T-helper 2 cell treated with Interferon-gamma antibody and Interleukin-4, amounts not matched to agents 100 ng/mL and 5 ng/mL, for 36 hours (primary cell): ENCODE results near the gene TDP2. TPM values are rescaled to one million over a fixed set of nuclear protein-coding genes. Genes with fewer than 3 reads are reported as not detected.

ENCODE experiments used
- intact Hi-C: fragments of 100-400 bp; cut with micrococcal nuclease; formaldehyde crosslinking; loops from one replicate; pipeline ENCODE4 v1.15.1; 2023
- total RNA-seq: library from RNA; stranded (reverse); gene quantifications from 2 replicates; pipeline ENCODE4 v1.2.3, GENCODE V29; 2022

The TDP2 gene
- total RNA-seq, 1 donor from 2014 or later, result 46.5 TPM

DNA sequence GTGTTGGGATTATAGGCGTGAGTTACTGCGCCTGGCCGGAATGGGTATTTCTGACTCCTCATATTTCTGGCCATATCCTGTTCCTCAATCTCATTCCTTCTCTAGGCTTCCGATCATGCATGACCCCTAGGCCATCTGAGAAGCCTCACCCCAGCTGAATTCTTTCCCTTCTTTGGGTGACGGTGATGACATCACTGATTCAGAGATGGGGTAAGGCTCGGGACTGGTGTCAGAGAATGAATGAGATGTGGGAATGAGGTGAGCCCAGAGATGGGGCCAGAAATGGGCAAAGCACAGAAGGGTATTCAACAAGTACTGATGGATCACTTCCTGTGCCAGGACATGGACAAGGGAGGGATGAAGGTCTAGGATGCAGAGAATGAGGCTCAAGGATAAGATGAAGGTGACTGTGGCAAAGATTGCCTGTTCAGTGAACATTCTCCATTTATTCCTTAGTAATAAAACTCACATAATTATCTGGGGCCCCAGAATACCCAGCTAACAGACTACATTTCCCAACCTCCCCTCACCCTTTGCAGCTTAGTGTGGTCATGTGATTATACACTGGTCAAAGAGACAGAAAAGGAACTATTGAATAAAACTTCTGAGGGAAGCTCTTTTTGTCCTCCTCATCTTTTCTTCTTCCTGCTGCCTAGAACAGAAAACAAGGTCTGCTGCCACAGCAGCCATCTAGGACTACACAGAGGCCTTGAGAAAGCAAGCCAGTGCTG lies 60.3 kb downstream of the TDP2 start:
- intact Hi-C loops, result no loop called here

DNA sequence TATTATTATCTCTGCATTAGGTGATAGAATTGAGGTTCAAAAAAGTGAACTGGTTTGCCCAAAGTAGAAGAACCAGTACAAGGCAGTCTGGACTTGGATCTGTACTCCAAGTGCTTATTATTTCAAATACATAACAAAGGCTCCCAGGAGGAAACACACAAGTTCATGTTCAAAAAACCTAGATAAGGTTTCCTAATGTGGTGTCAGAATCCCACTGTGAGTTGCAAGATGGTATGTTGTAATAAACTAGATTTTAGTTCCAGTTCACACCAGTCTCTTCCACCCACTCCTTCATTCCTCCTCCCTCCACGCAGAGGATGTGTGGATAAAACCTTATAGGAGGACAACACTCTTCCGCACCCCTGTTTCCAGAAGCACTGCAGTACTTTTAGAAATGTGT lies 63.5 kb downstream of the TDP2 start:
- intact Hi-C loops, result no loop called here

GRCh38 chr6:24600903-24601302 lies 65.8 kb downstream of the TDP2 start:
- intact Hi-C loops, result no loop called here

Other genes starting within 250 kb of the TDP2 start
- gene GPLD1, start 177.3 kb downstream of the TDP2 start, total RNA-seq, result 0.18 and 0.27 TPM in 2 replicates
- 4.9 and 5.9 TPM in 2 replicates for gene ALDH5A1, start 171.9 kb downstream of the TDP2 start, total RNA-seq
- 0.05 TPM in 1 of 2 replicates, not detected in the other for gene KIAA0319, start 20.7 kb downstream of the TDP2 start, total RNA-seq
- 21.3 and 24.4 TPM in 2 replicates for gene ACOT13, start 178 bp upstream of the TDP2 start, total RNA-seq
- 125 and 126 TPM in 2 replicates for gene C6orf62, start 52.3 kb upstream of the TDP2 start, total RNA-seq
- 66.6 and 69.0 TPM in 2 replicates for gene GMNN, start 108.0 kb upstream of the TDP2 start, total RNA-seq
- 0.61 and 1.4 TPM in 2 replicates for gene ARMH2, start 132.0 kb upstream of the TDP2 start, total RNA-seq